Measurements from ENCODE around the gene DNAH2.

The DNAH2 gene

DNA sequence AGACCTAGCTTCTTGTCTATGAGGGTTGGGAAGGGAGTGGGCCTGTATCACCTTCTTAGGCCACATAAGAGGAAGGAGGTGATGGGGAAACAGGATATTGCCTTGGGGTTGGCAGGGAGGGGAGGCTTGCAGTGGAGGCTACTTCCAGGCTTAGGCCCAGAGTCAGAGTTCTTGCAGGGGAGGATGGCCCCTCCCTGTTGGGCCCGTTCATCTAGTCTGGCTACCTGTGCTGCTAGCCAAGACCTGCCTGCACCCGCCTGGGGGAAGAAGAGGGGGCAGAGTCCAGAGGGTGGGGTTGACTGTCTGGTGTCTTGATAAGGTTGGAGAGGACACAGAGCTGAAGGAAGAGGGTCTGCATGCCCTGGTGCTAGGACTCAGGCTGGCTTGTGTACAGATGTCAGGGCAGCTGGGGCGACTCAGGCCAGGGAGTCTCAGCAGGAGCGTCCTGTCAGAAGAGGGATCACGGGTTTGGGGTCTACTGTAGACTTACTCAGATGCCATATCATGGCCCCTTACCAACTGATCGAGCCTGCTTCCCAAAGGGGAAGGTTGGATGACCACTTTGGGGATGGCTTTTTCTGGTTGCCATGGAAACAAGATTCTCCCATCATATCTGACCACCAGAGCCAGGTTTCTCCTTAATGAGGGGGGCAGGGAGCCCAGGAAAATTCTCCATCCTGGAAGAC is 121.8 kb downstream of the DNAH2 start:
- H3K4me3 ChIP-seq (ENCODE audit: extremely low read depth, insufficient read depth, low read length, poor library complexity, severe bottlenecking) = peak overlapping the region; percentile 33

DNA sequence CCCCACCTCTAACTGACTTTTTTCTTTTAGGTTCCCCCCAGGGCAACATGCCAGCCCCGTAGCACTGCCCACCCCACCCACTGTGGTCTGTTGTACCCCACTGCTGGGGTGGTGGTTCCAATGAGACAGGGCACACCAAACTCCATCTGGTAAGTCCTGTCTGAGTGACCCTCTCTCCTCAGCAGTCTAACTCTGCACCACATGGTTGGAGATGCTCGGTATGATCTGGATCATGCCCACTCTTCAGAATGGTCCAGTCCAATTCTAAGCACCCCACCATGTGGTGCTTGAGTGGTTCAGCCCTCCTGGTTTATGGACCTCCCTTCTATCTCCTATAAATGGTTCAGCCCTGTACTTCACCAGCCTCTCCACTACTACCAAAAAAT is 122.3 kb downstream of the DNAH2 start:
- Histone ChIP-seq H3K36me3 (ENCODE audit: control insufficient read depth, insufficient read depth, low read length) (peaks cover 13% of the 10 kb centered on the region), H3K27ac (ENCODE audit: low read depth, low read length, severe bottlenecking) (peak overlapping the region; percentile 98), H3K4me1 (ENCODE audit: control insufficient read depth, insufficient read depth, low read length, poor library complexity, severe bottlenecking) (peaks cover 30% of the 10 kb centered on the region), H3K9me3 (ENCODE audit: control insufficient read depth, low read length) (no peaks in the 10 kb centered on the region), H3K4me3 (ENCODE audit: extremely low read depth, insufficient read depth, low read length, poor library complexity, severe bottlenecking) (no peak overlapping the region)
- 75 to 80% methylated on average over 1 of the region's 2 CpGs for WGBS, 2 experiments (ENCODE audit: insufficient coverage in 2 of 2)

More for the DNA sequence above, 121.8 kb downstream of the DNAH2 start:
- Histone ChIP-seq H3K4me1 (ENCODE audit: control insufficient read depth, insufficient read depth, low read length, poor library complexity, severe bottlenecking) (peaks cover 31% of the 10 kb centered on the region), H3K9me3 (ENCODE audit: control insufficient read depth, low read length) (no peaks in the 10 kb centered on the region), H3K36me3 (ENCODE audit: control insufficient read depth, insufficient read depth, low read length) (peaks cover 12% of the 10 kb centered on the region), H3K27ac (ENCODE audit: low read depth, low read length, severe bottlenecking) (peak overlapping the region; percentile 92)
- WGBS, 2 experiments (ENCODE audit: insufficient coverage in 2 of 2) = 80 to 92% methylated on average over 2 to 5 of the region's 6 CpGs

DNA sequence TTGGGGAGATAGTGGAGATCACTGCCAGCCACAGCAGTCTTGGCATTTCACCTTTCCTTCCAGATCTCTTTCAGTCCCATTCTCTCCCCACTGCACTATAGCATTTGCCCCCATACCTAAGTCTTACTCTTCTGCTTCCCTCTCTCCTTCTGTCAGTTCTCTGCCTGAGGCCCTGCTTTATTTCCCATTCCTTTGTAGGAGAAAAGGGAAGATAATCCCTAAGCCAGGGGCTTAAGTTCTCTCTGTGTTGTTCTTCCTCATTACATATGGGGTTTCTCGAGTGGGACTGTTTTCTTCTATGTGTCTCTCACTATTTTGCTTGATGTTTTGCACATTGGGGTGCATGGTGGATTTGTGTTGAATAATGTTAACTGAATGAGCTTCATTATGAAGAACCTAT is 122.9 kb downstream of the DNAH2 start:
- H3K36me3 ChIP-seq (ENCODE audit: control insufficient read depth, insufficient read depth, low read length) = peaks cover 19% of the 10 kb centered on the region
- peak overlapping the region; percentile 98 for H3K27ac ChIP-seq (ENCODE audit: low read depth, low read length, severe bottlenecking)
- H3K9me3 ChIP-seq (ENCODE audit: control insufficient read depth, low read length) = no peaks in the 10 kb centered on the region
- no peak overlapping the region for H3K4me3 ChIP-seq (ENCODE audit: extremely low read depth, insufficient read depth, low read length, poor library complexity, severe bottlenecking)
- no CpG with 5 or more reads among the region's 1 CpG for WGBS, 2 experiments (ENCODE audit: insufficient coverage in 2 of 2)
- peaks cover 30% of the 10 kb centered on the region for H3K4me1 ChIP-seq (ENCODE audit: control insufficient read depth, insufficient read depth, low read length, poor library complexity, severe bottlenecking)

DNA sequence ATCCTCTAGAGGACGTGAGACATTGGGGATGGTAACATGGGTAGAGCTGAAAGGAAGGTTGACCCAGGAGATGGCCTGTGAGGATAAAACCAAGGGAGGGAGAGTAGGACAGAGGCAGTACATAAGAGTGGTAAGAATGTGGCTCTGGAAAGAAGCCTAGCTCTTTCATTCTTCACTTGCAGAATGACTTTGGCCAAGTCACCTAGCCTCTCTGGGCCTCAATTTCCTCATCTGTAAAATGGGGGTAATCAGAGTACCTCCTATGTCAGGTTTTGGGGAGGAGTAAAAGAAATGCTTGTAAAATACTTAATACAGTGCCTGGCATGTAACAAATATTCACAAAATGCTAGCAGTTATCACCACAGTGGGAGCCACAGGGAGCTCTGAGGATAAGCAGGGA is 123.3 kb downstream of the DNAH2 start:
- Histone ChIP-seq H3K36me3 (ENCODE audit: control insufficient read depth, insufficient read depth, low read length) (peaks cover 23% of the 10 kb centered on the region), H3K9me3 (ENCODE audit: control insufficient read depth, low read length) (no peaks in the 10 kb centered on the region), H3K4me3 (ENCODE audit: extremely low read depth, insufficient read depth, low read length, poor library complexity, severe bottlenecking) (peak overlapping the region; percentile 75), H3K4me1 (ENCODE audit: control insufficient read depth, insufficient read depth, low read length, poor library complexity, severe bottlenecking) (peaks cover 30% of the 10 kb centered on the region), H3K27ac (ENCODE audit: low read depth, low read length, severe bottlenecking) (peak overlapping the region; percentile 98)
- 60% methylated on average over 1 of the region's 1 CpG; no CpG with 5 or more reads in 1 of the 2 experiments for WGBS, 2 experiments (ENCODE audit: insufficient coverage in 2 of 2)

DNA sequence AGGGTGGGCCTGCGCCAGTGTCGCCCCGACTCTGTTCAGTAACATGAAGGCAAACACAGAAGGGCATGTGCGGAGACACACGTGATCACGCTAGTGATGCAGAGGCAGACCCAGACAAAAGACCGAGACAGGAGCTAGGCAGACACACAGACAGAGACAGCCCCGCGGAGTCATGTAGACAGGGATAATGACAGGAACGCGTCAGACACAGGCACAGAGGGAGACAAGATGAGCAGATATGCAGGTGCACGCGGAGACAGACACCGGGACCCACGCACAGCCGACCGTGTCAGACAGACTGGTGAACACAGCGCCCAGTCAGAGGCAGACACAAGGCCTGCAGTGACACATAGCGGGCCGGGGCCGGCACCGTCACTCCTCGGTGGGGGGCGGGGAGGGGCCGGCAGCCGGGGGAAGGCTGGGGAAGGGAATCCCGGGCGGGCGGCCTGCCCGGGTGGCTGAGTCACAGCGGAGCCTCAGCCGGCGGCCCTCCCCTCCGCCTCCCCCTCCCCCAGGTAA is 123.9 kb downstream of the DNAH2 start:
- Histone ChIP-seq H3K36me3 (ENCODE audit: control insufficient read depth, insufficient read depth, low read length) (peaks cover 29% of the 10 kb centered on the region), H3K4me3 (ENCODE audit: extremely low read depth, insufficient read depth, low read length, poor library complexity, severe bottlenecking) (peak overlapping the region; percentile 75), H3K4me1 (ENCODE audit: control insufficient read depth, insufficient read depth, low read length, poor library complexity, severe bottlenecking) (peaks cover 30% of the 10 kb centered on the region), H3K27ac (ENCODE audit: low read depth, low read length, severe bottlenecking) (peak overlapping the region; percentile 98), H3K9me3 (ENCODE audit: control insufficient read depth, low read length) (no peaks in the 10 kb centered on the region)
- WGBS, 2 experiments (ENCODE audit: insufficient coverage in 2 of 2) = 4 to 6% methylated on average over 17 to 26 of the region's 34 CpGs

DNA sequence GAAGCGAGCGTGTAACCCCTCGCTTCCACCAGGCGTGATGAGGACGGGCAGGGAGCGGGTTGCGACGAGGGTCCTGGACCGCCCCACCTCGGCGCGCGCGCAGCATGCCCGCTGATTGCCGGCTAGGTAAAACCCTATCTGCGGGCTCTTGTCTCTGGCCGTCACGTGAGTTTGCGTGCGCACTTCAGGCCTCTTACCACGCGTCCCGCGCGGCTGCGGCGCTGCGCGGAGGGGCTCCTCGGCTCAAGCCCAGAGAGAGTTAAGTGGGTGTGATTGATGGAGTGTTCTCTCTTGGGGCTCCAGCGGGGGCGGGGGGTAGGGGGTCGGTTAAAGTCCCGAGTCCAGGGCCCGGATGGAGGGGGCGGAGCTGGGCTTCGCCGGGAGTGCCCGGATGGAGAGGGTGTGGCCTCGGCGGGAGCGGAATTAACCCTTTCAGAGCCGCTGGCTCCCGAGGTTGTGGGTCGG is 124.4 kb downstream of the DNAH2 start:
- WGBS, 2 experiments (ENCODE audit: insufficient coverage in 2 of 2) = 0 to 1% methylated on average over 22 to 24 of the region's 46 CpGs
- Histone ChIP-seq H3K36me3 (ENCODE audit: control insufficient read depth, insufficient read depth, low read length) (peaks cover 34% of the 10 kb centered on the region), H3K4me1 (ENCODE audit: control insufficient read depth, insufficient read depth, low read length, poor library complexity, severe bottlenecking) (peaks cover 30% of the 10 kb centered on the region)

DNA sequence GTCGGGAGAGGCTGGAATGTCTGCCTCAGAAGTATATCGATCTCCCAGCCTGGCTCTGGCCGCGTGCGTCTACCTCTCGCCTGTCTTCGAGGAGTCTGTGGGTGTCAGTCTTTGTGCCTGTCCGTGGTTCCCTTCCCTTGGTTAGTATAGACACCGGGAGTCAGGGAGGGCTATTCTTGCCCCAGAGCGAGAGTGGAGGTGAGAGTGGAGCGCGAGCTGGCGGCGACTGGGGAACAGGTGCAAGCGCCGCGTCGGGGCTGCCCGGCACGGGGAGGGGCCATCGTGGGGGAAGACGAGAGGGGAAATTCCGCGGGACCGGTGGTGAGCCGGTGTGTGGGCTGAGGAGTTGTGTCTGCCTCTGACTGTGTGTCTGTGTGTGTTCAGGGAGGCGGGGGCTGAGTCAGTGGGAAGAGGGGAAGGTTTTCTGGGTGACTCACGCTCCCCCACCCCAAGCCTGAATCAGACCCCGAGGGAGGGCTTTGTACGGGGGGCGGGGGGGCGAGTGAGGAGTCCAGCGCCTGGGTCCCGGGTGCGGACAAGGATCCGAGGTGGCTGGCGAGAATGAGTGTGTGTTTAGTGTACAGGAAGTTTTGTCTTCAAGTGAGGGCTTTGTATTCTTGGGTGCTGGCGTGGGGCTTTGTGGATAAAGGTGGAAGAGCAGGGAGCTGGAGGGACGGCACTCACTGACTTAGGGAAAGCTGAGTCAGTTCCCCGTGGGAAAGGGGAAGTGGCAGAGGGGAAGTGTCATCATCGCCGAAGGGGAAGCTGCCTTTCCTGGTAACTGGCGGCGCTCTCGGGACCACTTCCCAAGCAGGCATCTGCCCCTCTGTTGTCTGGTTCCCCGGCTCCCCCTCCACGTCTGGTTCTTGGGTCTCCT is 125.1 kb downstream of the DNAH2 start:
- Histone ChIP-seq H3K4me3 (ENCODE audit: extremely low read depth, insufficient read depth, low read length, poor library complexity, severe bottlenecking) (peak overlapping the region; percentile 75), H3K27ac (ENCODE audit: low read depth, low read length, severe bottlenecking) (peak overlapping the region; percentile 98), H3K4me1 (ENCODE audit: control insufficient read depth, insufficient read depth, low read length, poor library complexity, severe bottlenecking) (peaks cover 27% of the 10 kb centered on the region), H3K9me3 (ENCODE audit: control insufficient read depth, low read length) (no peaks in the 10 kb centered on the region), H3K36me3 (ENCODE audit: control insufficient read depth, insufficient read depth, low read length) (peaks cover 40% of the 10 kb centered on the region)
- 0 to 1% methylated on average over 17 to 28 of the region's 47 CpGs for WGBS, 2 experiments (ENCODE audit: insufficient coverage in 2 of 2)

More for the DNA sequence above, 124.4 kb downstream of the DNAH2 start:
- Histone ChIP-seq H3K4me3 (ENCODE audit: extremely low read depth, insufficient read depth, low read length, poor library complexity, severe bottlenecking) (peak overlapping the region; percentile 75), H3K9me3 (ENCODE audit: control insufficient read depth, low read length) (no peaks in the 10 kb centered on the region), H3K27ac (ENCODE audit: low read depth, low read length, severe bottlenecking) (peak overlapping the region; percentile 98)

DNA sequence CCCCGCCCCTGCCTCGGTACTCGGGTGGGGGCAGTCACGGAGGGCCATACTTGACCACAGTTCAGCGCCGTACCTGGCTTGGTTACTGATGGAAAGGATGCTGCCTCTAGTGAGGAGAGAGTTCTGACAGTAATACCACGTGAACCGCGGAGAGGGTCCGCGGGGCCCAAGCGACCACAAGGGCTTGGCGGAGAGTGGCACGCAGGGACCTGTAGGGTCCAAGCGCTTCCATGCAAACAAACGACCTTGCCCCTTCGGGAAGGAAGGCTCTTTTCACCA is 125.7 kb downstream of the DNAH2 start:
- Histone ChIP-seq H3K4me3 (ENCODE audit: extremely low read depth, insufficient read depth, low read length, poor library complexity, severe bottlenecking) (peak overlapping the region; percentile 75), H3K27ac (ENCODE audit: low read depth, low read length, severe bottlenecking) (peak overlapping the region; percentile 98), H3K4me1 (ENCODE audit: control insufficient read depth, insufficient read depth, low read length, poor library complexity, severe bottlenecking) (peaks cover 24% of the 10 kb centered on the region), H3K36me3 (ENCODE audit: control insufficient read depth, insufficient read depth, low read length) (peaks cover 46% of the 10 kb centered on the region), H3K9me3 (ENCODE audit: control insufficient read depth, low read length) (no peaks in the 10 kb centered on the region)
- WGBS, 2 experiments (ENCODE audit: insufficient coverage in 2 of 2) = 0% methylated on average over 14 to 17 of the region's 17 CpGs

DNA sequence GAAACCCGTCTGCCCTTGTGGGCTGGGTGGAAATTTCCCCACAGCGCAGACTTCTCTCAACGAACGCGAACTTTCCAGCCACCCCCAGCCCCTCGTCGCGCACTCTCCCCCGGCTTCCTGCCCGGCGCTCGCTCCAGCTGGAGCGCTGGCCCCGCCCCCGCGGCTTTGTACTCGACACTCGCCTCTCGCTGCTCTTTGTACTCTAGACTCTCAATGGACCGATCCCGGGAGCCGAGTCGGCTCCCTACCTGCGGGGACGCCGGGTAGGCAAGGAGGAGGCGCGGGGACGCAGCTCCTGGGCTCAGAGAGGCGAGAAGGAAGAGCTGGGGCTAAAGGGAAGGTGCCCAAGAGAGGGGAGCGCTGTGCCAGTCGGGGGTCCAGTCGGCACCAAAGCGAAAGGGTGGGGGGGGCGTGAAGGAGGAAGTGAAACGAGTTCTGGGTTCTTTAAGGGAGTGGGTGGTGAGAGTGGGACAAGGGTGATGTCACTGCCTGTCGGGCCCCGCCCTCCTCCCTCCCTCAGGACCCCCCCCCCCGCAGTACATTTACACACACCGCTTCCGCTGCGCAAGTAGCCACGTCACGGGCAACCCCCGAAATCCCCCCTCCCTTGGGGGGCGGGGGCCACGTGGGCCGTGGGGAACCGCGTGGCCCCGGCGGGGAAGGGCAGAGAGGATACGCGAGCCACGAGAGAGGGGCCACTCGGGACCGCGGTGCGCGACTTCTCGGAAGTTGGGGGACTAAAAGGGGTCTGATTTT is 126.2 kb downstream of the DNAH2 start:
- Histone ChIP-seq H3K36me3 (ENCODE audit: control insufficient read depth, insufficient read depth, low read length) (peaks cover 49% of the 10 kb centered on the region), H3K9me3 (ENCODE audit: control insufficient read depth, low read length) (no peaks in the 10 kb centered on the region), H3K4me1 (ENCODE audit: control insufficient read depth, insufficient read depth, low read length, poor library complexity, severe bottlenecking) (peaks cover 21% of the 10 kb centered on the region), H3K27ac (ENCODE audit: low read depth, low read length, severe bottlenecking) (peak overlapping the region; percentile 98), H3K4me3 (ENCODE audit: extremely low read depth, insufficient read depth, low read length, poor library complexity, severe bottlenecking) (peak overlapping the region; percentile 75)
- 0 to 1% methylated on average over 25 to 46 of the region's 61 CpGs for WGBS, 2 experiments (ENCODE audit: insufficient coverage in 2 of 2)

All from mesodermal cell (in vitro differentiated cells).